ENCODE data around the gene NOX5. TPM values are rescaled to one million over a fixed set of nuclear protein-coding genes. Genes with fewer than 3 reads are reported as not detected.
A peak's percentile ranks its signal among the peaks of the same experiment; 100 is the strongest.

NOX5 gene
- total RNA-seq, 1 donor from 2014 or later: 0.74 TPM

- H3K4me3 ChIP-seq: no peak overlapping the region
- no peaks in the 10 kb centered on the region for H3K36me3 ChIP-seq
- no peaks in the 10 kb centered on the region for H3K9me3 ChIP-seq
- DNase-seq (ENCODE audit: extremely low spot score in 2 of 2): no peak
- no peaks in the 10 kb centered on the region for H3K27me3 ChIP-seq
- intact Hi-C loops (cut with DNase I): loop anchor here (5.0 kb wide), 1 partner anchor 1714 kb away; no protein-coding TSS in a partner anchor
- TF ChIP-seq, protein P1, sequence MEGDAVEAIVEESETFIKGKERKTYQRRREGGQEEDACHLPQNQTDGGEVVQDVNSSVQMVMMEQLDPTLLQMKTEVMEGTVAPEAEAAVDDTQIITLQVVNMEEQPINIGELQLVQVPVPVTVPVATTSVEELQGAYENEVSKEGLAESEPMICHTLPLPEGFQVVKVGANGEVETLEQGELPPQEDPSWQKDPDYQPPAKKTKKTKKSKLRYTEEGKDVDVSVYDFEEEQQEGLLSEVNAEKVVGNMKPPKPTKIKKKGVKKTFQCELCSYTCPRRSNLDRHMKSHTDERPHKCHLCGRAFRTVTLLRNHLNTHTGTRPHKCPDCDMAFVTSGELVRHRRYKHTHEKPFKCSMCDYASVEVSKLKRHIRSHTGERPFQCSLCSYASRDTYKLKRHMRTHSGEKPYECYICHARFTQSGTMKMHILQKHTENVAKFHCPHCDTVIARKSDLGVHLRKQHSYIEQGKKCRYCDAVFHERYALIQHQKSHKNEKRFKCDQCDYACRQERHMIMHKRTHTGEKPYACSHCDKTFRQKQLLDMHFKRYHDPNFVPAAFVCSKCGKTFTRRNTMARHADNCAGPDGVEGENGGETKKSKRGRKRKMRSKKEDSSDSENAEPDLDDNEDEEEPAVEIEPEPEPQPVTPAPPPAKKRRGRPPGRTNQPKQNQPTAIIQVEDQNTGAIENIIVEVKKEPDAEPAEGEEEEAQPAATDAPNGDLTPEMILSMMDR (IDR thresholded peaks at IDR 0.05): no peak
- TF ChIP-seq POLR2A (IDR thresholded peaks at IDR 0.05): no peak
- TF ChIP-seq POLR2AphosphoS5 (IDR thresholded peaks at IDR 0.05; ENCODE audit: insufficient read depth in 1 of 2, low read depth in 1 of 2): no peak
- H3K4me1 ChIP-seq: no peaks in the 10 kb centered on the region
- H3K27ac ChIP-seq: no peak overlapping the region
Observed at GRCh38 chr15:68986322-68986721, 28.2 kb upstream of the NOX5 start.

GRCh38 chr15:68987120-68987519, 27.4 kb upstream of the NOX5 start:
- DNase-seq (ENCODE audit: extremely low spot score in 2 of 2): peak in 1 of 2 donors; percentile 55
- H3K4me3 ChIP-seq: no peak overlapping the region
- no peaks in the 10 kb centered on the region for H3K4me1 ChIP-seq
- no peaks in the 10 kb centered on the region for H3K27me3 ChIP-seq
- H3K36me3 ChIP-seq: no peaks in the 10 kb centered on the region
- no peak overlapping the region for H3K27ac ChIP-seq
- intact Hi-C loops (cut with DNase I): loop anchor here (5.0 kb wide), 1 partner anchor 1715 kb away; no protein-coding TSS in a partner anchor
- H3K9me3 ChIP-seq: no peaks in the 10 kb centered on the region
- TF ChIP-seq POLR2AphosphoS5 (IDR thresholded peaks at IDR 0.05; ENCODE audit: insufficient read depth in 1 of 2, low read depth in 1 of 2): no peak
- TF ChIP-seq POLR2A (IDR thresholded peaks at IDR 0.05): no peak
- TF ChIP-seq, protein P1 (IDR thresholded peaks at IDR 0.05): no peak

DNA sequence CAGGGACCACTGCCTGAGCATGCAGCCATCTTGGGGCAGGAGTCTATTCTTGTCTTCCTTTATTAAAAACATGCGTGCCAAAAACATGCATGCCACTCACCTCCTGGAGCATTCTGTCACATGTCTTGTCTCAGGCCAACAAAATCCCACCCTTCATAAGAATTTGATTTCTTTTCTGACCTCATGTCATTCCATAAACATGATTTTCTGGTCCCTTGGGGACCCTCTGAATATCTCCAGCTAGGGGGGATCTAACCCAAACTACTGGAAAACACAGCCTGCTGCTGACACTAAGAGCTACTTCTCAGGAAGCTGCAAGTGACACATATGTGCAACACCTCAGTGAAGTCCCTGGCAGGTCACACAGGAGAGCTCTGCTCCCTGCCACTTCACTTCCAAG, 26.8 kb upstream of the NOX5 start:
- no peak for DNase-seq (ENCODE audit: extremely low spot score in 2 of 2)
- no peaks in the 10 kb centered on the region for H3K9me3 ChIP-seq
- intact Hi-C loops (cut with DNase I): loop anchor here (5.0 kb wide), 1 partner anchor 1715 kb away; no protein-coding TSS in a partner anchor
- H3K4me3 ChIP-seq: no peak overlapping the region
- H3K27me3 ChIP-seq: no peaks in the 10 kb centered on the region
- no peaks in the 10 kb centered on the region for H3K4me1 ChIP-seq
- TF ChIP-seq POLR2AphosphoS5 (IDR thresholded peaks at IDR 0.05; ENCODE audit: insufficient read depth in 1 of 2, low read depth in 1 of 2): no peak
- no peak for TF ChIP-seq POLR2A (IDR thresholded peaks at IDR 0.05)
- H3K27ac ChIP-seq: no peak overlapping the region
- no peaks in the 10 kb centered on the region for H3K36me3 ChIP-seq

GRCh38 chr15:68989541-68990230, 24.8 kb upstream of the NOX5 start:
- intact Hi-C loops (cut with DNase I): loop anchor here (5.0 kb wide), 1 partner anchor 1717 kb away; no protein-coding TSS in a partner anchor
- no peak for DNase-seq (ENCODE audit: extremely low spot score in 2 of 2)
- Histone ChIP-seq H3K9me3 (no peaks in the 10 kb centered on the region), H3K4me1 (no peaks in the 10 kb centered on the region), H3K36me3 (no peaks in the 10 kb centered on the region), H3K4me3 (no peak overlapping the region), H3K27me3 (no peaks in the 10 kb centered on the region), H3K27ac (no peak overlapping the region)
- TF ChIP-seq, protein P1 (IDR thresholded peaks at IDR 0.05): no peak
- no peak for TF ChIP-seq POLR2A (IDR thresholded peaks at IDR 0.05)
- TF ChIP-seq POLR2AphosphoS5 (IDR thresholded peaks at IDR 0.05; ENCODE audit: insufficient read depth in 1 of 2, low read depth in 1 of 2): no peak

- peak in 1 of 2 donors; percentile 14 for DNase-seq (ENCODE audit: extremely low spot score in 2 of 2)
- Histone ChIP-seq H3K27me3 (no peaks in the 10 kb centered on the region), H3K4me1 (no peaks in the 10 kb centered on the region), H3K36me3 (no peaks in the 10 kb centered on the region), H3K4me3 (no peak overlapping the region), H3K9me3 (no peaks in the 10 kb centered on the region), H3K27ac (no peak overlapping the region)
- intact Hi-C loops (cut with DNase I): no loop called here
- TF ChIP-seq POLR2AphosphoS5 (IDR thresholded peaks at IDR 0.05; ENCODE audit: insufficient read depth in 1 of 2, low read depth in 1 of 2): no peak
- TF ChIP-seq, protein P1 (IDR thresholded peaks at IDR 0.05): no peak
- no peak for TF ChIP-seq POLR2A (IDR thresholded peaks at IDR 0.05)
Observed at GRCh38 chr15:68990231-68990991, 24.1 kb upstream of the NOX5 start.

All from vagina (tissue), 2 donors.